ENCODE measurements around the gene DCBLD2. TPM values are rescaled to one million over a fixed set of nuclear protein-coding genes. Genes with fewer than 3 reads are reported as not detected.

DCBLD2 gene
- total and polyA plus RNA-seq, 9 of the 15 experiments (the other 6 are each of a cell fraction or from before 2014, with no cell fraction given): 2.7 to 14.6 (median 7.4) TPM

GRCh38 chr3:98875535-98875934 lies 26.0 kb downstream of the DCBLD2 start (continued):
- TF ChIP-seq ZNF318 (IDR thresholded peaks at IDR 0.05; ENCODE audit: borderline replicate concordance in 1 of 2, low read depth in 1 of 2) (no peak), SMARCE1 (IDR thresholded peaks at IDR 0.05) (peak; percentile 65; the same call in 1 of the 2 replicates), HDAC8 (tag; IDR thresholded peaks at IDR 0.05) (no peak), ZHX1 (conservative IDR thresholded peaks at IDR 0.05; ENCODE audit: low read length) (no peak), ARID1B (IDR thresholded peaks at IDR 0.05) (peak; percentile 93), HMBOX1 (IDR thresholded peaks at IDR 0.05) (no peak; the same call in 1 of the 2 replicates), ZBTB17 (CRISPR knock-in tag; IDR thresholded peaks at IDR 0.05) (0 out of 2 replicates have a peak, but pooled peaks have one; percentile 41), ZNF174 (CRISPR knock-in tag; IDR thresholded peaks at IDR 0.05) (no peak), ZNF274 (IDR thresholded peaks at IDR 0.05; ENCODE audit: borderline replicate concordance, low read depth, low read length) (no peak), HDAC3 (IDR thresholded peaks at IDR 0.05; ENCODE audit: borderline replicate concordance, partially characterized antibody) (peak; percentile 63), HDAC1 (IDR thresholded peaks at IDR 0.05) (0 out of 4 replicates have a peak, but pooled peaks of 1 of the 2 experiments have one; percentile 41), NFE2 (IDR thresholded peaks at IDR 0.05; ENCODE audit: low read depth) (no peak), MTA1 (IDR thresholded peaks at IDR 0.05; ENCODE audit: borderline replicate concordance) (no peak), NCOA2 (IDR thresholded peaks at IDR 0.05; ENCODE audit: partially characterized antibody in 2 of 2) (no peak), PRMT5 (CRISPR knock-in tag; IDR thresholded peaks at IDR 0.05) (no peak), SOX6 (IDR thresholded peaks at IDR 0.05) (peak; percentile 85), RNF2 (IDR thresholded peaks at IDR 0.05) (0 out of 2 replicates have a peak, but pooled peaks have one; percentile 16), ZNF444 (CRISPR knock-in tag; IDR thresholded peaks at IDR 0.05) (no peak), ARID2 (IDR thresholded peaks at IDR 0.05) (no peak), DPF2 (IDR thresholded peaks at IDR 0.05) (peak; percentile 82)
